H1 (cell line): Measurements from ENCODE around the gene ECEL1. TPM values are rescaled to one million over a fixed set of nuclear protein-coding genes. Genes with fewer than 3 reads are reported as not detected.

ENCODE experiments used
- CTCF ChIA-PET: fragments of 300-600 bp; sonication (Branson Sonifier 250); formaldehyde crosslinking; loops from one replicate; lab custom pipeline; 2021; ENCODE audit not compliant: partially characterized antibody; lab: Charles Lee
- POLR2A ChIA-PET: fragments of 300-600 bp; sonication (Branson Sonifier 250); formaldehyde crosslinking; loops from one replicate; lab custom pipeline; 2021; ENCODE audit warnings: inconsistent platforms; ENCODE audit not compliant: partially characterized antibody; lab: Charles Lee
- DNase-seq, 2 experiments: peaks; one replicate each; pipeline versions ENCODE4 v3.0.0 to v3.0.0-alpha.2; 2010 to 2022; ENCODE audit warnings: low spot score in 2 of 2, low read depth in 1 of 2, mixed read lengths in 1 of 2
- FAIRE-seq: peaks from 2 replicates; lab custom pipeline; 2011; peaks lifted over from hg19 to GRCh38; lab: Jason Lieb, UNC
- H2AFZ ChIP-seq: 2 replicates; pipeline ENCODE4 v1.8.1; 2012; ENCODE audit warnings: low read length, inconsistent platforms
- H2AK5ac ChIP-seq: 2 replicates; pipeline ENCODE4 v1.6.1; 2013; ENCODE audit warnings: low read depth, low read length
- H2BK120ac ChIP-seq: replicated peaks from 2 replicates; pipeline ENCODE3; 2013; ENCODE audit warnings: low read depth, low read length, inconsistent platforms
- H2BK12ac ChIP-seq: 2 replicates; pipeline ENCODE4 v1.6.1; 2013; ENCODE audit warnings: low read depth, low read length
- H2BK15ac ChIP-seq: 2 replicates; pipeline ENCODE4 v1.6.1; 2013; ENCODE audit warnings: low read length
- H2BK20ac ChIP-seq: 2 replicates; pipeline ENCODE4 v1.6.1; 2013; ENCODE audit warnings: low read length
- H2BK5ac ChIP-seq: 2 replicates; pipeline ENCODE4 v1.6.1; 2013; ENCODE audit warnings: low read depth, low read length
- H3K14ac ChIP-seq: 2 replicates; pipeline ENCODE4 v1.6.1; 2013; ENCODE audit warnings: inconsistent platforms; ENCODE audit not compliant: insufficient read length
- H3K18ac ChIP-seq: 2 replicates; pipeline ENCODE4 v1.6.1; 2013; ENCODE audit warnings: low read length; ENCODE audit errors: extremely low read depth
- H3K23ac ChIP-seq: 2 replicates; pipeline ENCODE4 v1.6.1; 2013; ENCODE audit warnings: inconsistent platforms; ENCODE audit not compliant: insufficient read length
- H3K23me2 ChIP-seq: 2 replicates; pipeline ENCODE4 v1.6.1; 2013; ENCODE audit warnings: low read depth, low read length
- H3K27ac ChIP-seq: 2 replicates; pipeline ENCODE4 v1.6.1; 2011; ENCODE audit warnings: low read depth, low read length, inconsistent platforms
- H3K27me3 ChIP-seq, 4 experiments: replicated peaks in 1 of 4; 1 replicate in 1 of 4; 2 replicates in 3 of 4; pipeline versions ENCODE4 v1.6.1 to v1.8.1; 2011 to 2013; ENCODE audit warnings: low read length in 3 of 4, mild to moderate bottlenecking in 3 of 4, inconsistent platforms in 2 of 4, mixed read lengths in 2 of 4, moderate library complexity in 1 of 4; ENCODE audit not compliant: control insufficient read depth in 3 of 4, insufficient read depth in 3 of 4; ENCODE audit errors: extremely low read depth in 1 of 4
- H3K36me3 ChIP-seq, 4 experiments: 2 replicates each; pipeline versions ENCODE4 v1.6.1 to v1.8.1; 2011 to 2013; ENCODE audit warnings: mild to moderate bottlenecking in 4 of 4, low read length in 3 of 4, moderate library complexity in 2 of 4, control low read depth in 1 of 4, inconsistent platforms in 1 of 4; ENCODE audit not compliant: insufficient read depth in 4 of 4, control insufficient read depth in 2 of 4
- H3K4ac ChIP-seq: replicated peaks from 2 replicates; pipeline ENCODE3; 2013; ENCODE audit warnings: low read length, low read depth, mixed read lengths, inconsistent platforms; ENCODE audit not compliant: insufficient read length
- H3K4me1 ChIP-seq, 4 experiments: replicated peaks in 1 of 4; 1 replicate in 1 of 4; 2 replicates in 3 of 4; pipeline versions ENCODE4 v1.6.1 to v1.8.1; 2011 to 2013; ENCODE audit warnings: low read length in 3 of 4, inconsistent platforms in 2 of 4, mixed read lengths in 1 of 4; ENCODE audit not compliant: insufficient read depth in 4 of 4, control insufficient read depth in 3 of 4
- H3K4me2 ChIP-seq, 2 experiments: 2 replicates each; pipeline versions ENCODE4 v1.6.1 to v1.8.1; 2011 to 2013; ENCODE audit warnings: low read depth in 2 of 2, low read length in 2 of 2, control low read depth in 1 of 2, inconsistent platforms in 1 of 2, mild to moderate bottlenecking in 1 of 2; ENCODE audit not compliant: insufficient read depth in 1 of 2
- H3K4me3 ChIP-seq, 4 experiments: fragments of 200-600, 300-600 bp in 1 of 4; sonication (generic), shearing (Covaris generic), sonication (Bioruptor Twin) in 1 of 4; 2 replicates each; pipeline versions ENCODE4 v1.5.1 to v1.8.1; 2011 to 2016; ENCODE audit warnings: low read length in 4 of 4, low read depth in 3 of 4, control low read depth in 2 of 4, inconsistent platforms in 2 of 4, mild to moderate bottlenecking in 2 of 4, mixed read lengths in 1 of 4, moderate library complexity in 1 of 4; ENCODE audit not compliant: insufficient read depth in 2 of 4; ENCODE audit errors: extremely low read depth in 1 of 4
- H3K56ac ChIP-seq: replicated peaks from 2 replicates; pipeline ENCODE3; 2013; ENCODE audit warnings: low read depth, mild to moderate bottlenecking, mixed read lengths, low read length, inconsistent platforms; ENCODE audit not compliant: insufficient read length
- H3K79me1 ChIP-seq: 2 replicates; pipeline ENCODE4 v1.6.1; 2013; ENCODE audit warnings: low read depth, low read length, control low read depth
- H3K79me2 ChIP-seq, 2 experiments: 2 replicates each; pipeline versions ENCODE4 v1.6.1 to v1.8.1; 2012 to 2013; ENCODE audit warnings: low read length in 2 of 2, mild to moderate bottlenecking in 2 of 2, inconsistent platforms in 1 of 2; ENCODE audit not compliant: insufficient read depth in 2 of 2, control insufficient read depth in 1 of 2
- H3K9ac ChIP-seq, 4 experiments: replicated peaks in 1 of 4; 1 replicate in 1 of 4; 2 replicates in 3 of 4; pipeline versions ENCODE4 v1.6.1 to v1.8.1; 2011 to 2013; ENCODE audit warnings: low read depth in 3 of 4, low read length in 3 of 4, control low read depth in 2 of 4, mild to moderate bottlenecking in 2 of 4, moderate library complexity in 2 of 4, inconsistent platforms in 1 of 4; ENCODE audit errors: extremely low read depth in 1 of 4
- H3K9me3 ChIP-seq, 2 experiments: 2 replicates each; pipeline versions ENCODE4 v1.6.1 to v1.8.1; 2012 to 2013; ENCODE audit warnings: mild to moderate bottlenecking in 2 of 2, moderate library complexity in 2 of 2, control low read depth in 1 of 2, inconsistent platforms in 1 of 2, low read depth in 1 of 2, low read length in 1 of 2, mixed read lengths in 1 of 2; ENCODE audit not compliant: insufficient read depth in 2 of 2
- H4K20me1 ChIP-seq, 2 experiments: replicated peaks in 1 of 2; 2 replicates each; pipeline versions ENCODE3 to v1.8.1; 2011 to 2013; ENCODE audit warnings: inconsistent platforms in 2 of 2, low read length in 2 of 2, mild to moderate bottlenecking in 1 of 2; ENCODE audit not compliant: insufficient read depth in 2 of 2, control insufficient read depth in 1 of 2
- H4K5ac ChIP-seq: 2 replicates; pipeline ENCODE4 v1.6.1; 2013; ENCODE audit warnings: low read length, low read depth, mixed read lengths, inconsistent platforms; ENCODE audit not compliant: insufficient read length
- H4K8ac ChIP-seq: 2 replicates; pipeline ENCODE4 v1.8.0; 2013; ENCODE audit warnings: mild to moderate bottlenecking, moderate library complexity, low read length, inconsistent platforms; ENCODE audit not compliant: insufficient read depth; ENCODE audit errors: extremely low read depth
- H4K91ac ChIP-seq: replicated peaks from 2 replicates; pipeline ENCODE3; 2013; ENCODE audit warnings: low read length, mixed read lengths, inconsistent platforms; ENCODE audit not compliant: insufficient read length
- BACH1 ChIP-seq: IDR thresholded peaks from 2 replicates; pipeline ENCODE4 v1.6.1; 2012; ENCODE audit warnings: low read length, improper control_type of control experiment
- CBX8 ChIP-seq: fragments of 300-800, 300-1000 bp; sonication (generic); IDR thresholded peaks from 2 replicates; pipeline ENCODE4 v1.7.1; 2016; ENCODE audit warnings: low read depth, low read length, borderline replicate concordance
- POLR2A ChIP-seq, 2 experiments: IDR thresholded peaks; 1 replicate in 1 of 2; 2 replicates in 1 of 2; pipeline ENCODE4 v1.6.1; 2011; ENCODE audit warnings: low read depth in 2 of 2, low read length in 2 of 2, mild to moderate bottlenecking in 2 of 2; ENCODE audit errors: control extremely low read depth in 1 of 2
- YY1 ChIP-seq: IDR thresholded peaks from 2 replicates; pipeline ENCODE4 v1.6.1; 2011; ENCODE audit warnings: low read depth, mild to moderate bottlenecking, low read length
- WGBS, 2 experiments: shearing (Covaris generic) in 1 of 2; methylation state at CpG; one replicate each; pipeline versions ENCODE4 v1.1.6 to v1.1.7; 2013 to 2015; ENCODE audit warnings: low lambda C conversion rate in 2 of 2, mixed read lengths in 2 of 2, inconsistent platforms in 1 of 2, low coverage in 1 of 2, missing lambda C conversion rate in 1 of 2; ENCODE audit not compliant: insufficient replicate concordance in 2 of 2, insufficient coverage in 1 of 2, insufficient read length in 1 of 2; ENCODE audit errors: extremely low coverage in 1 of 2, missing lambda C conversion rate in 1 of 2; 5-methylcytosine and 5-hydroxymethylcytosine counted together
- polyA plus RNA-seq, 7 experiments: library from polyadenylated mRNA; depleted of rRNA in 3 of 7; stranded (reverse) in 5 of 7; unstranded in 2 of 7; fragments of >200 nt in 5 of 7; fragments of 200-250 nt in 2 of 7; gene quantifications; 1 replicate in 5 of 7; 2 replicates in 1 of 7; 4 replicates in 1 of 7; pipeline versions ENCODE4 v1.2.1 to v1.2.3, GENCODE V29; 2011 to 2013; ENCODE audit warnings: missing spikeins in 2 of 7, mixed read lengths in 2 of 7
- total RNA-seq: library from RNA; stranded (reverse); fragmentation: NEBNext Ultra II Directional; extraction: Animal tissue kit (Norgen Biotek cat#: 25700); gene quantifications from 2 replicates; pipeline ENCODE4 v1.2.1, GENCODE V29; 2021
- TF ChIP-seq, protein P1 (sequence below): IDR thresholded peaks from 2 replicates; pipeline ENCODE4 v1.6.1; 2012; ENCODE audit warnings: inconsistent platforms

The ECEL1 gene
- total and polyA plus RNA-seq, 2 of the 8 experiments (the other 6 are each of a cell fraction or from before 2014, with no cell fraction given) = 7.7 to 20.2 TPM

DNA sequence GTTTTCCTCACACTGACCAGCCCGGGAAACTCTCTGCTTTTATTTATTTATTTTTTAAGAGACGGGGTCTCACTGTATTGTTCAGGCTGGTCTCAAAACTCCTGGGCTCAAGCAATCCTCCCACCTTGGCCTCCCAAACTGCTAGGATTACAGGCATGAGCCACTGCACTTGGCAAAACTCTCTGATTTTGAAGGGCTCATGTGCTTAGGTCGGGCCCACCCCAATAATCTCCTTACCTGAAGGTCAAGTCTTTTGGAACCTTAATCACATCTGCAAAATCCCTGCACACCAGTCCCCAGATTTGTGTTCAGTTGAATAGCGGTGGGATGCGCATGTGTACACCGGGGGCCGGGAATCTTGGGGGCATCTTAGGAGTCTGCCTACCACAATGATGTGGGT, 7.7 kb upstream of the ECEL1 start:
- Histone ChIP-seq H3K56ac (no peak overlapping the region), H2AFZ (no peak overlapping the region), H3K79me1 (no peaks in the 10 kb centered on the region), H3K23me2 (no peaks in the 10 kb centered on the region; the same call in 1 of the 2 replicates), H3K14ac (no peak overlapping the region), H4K5ac (no peak overlapping the region), H2BK5ac (no peak overlapping the region), H2BK12ac (no peak overlapping the region), H2BK15ac (no peak overlapping the region), H3K27me3 (peaks cover 0 to 4% (median 0%) of the 10 kb centered on the region in 4 experiments; a peak in 3 of 7 replicates), H3K23ac (no peak overlapping the region), H2BK120ac (no peak overlapping the region), H2BK20ac (no peak overlapping the region), H3K36me3 (no peaks in the 10 kb centered on the region), H3K18ac (no peak overlapping the region), H3K79me2 (no peaks in the 10 kb centered on the region), H3K27ac (no peak overlapping the region), H3K4me1 (peaks cover 0 to 17% (median 3%) of the 10 kb centered on the region in 4 experiments; a peak in 5 of 7 replicates), H4K20me1 (no peaks in the 10 kb centered on the region), H3K9ac (no peak overlapping the region), H3K4me2 (no peak overlapping the region), H2AK5ac (no peak overlapping the region), H4K91ac (no peak overlapping the region), H3K4me3 (no peak overlapping the region), H4K8ac (no peak overlapping the region), H3K4ac (no peak overlapping the region), H3K9me3 (no peaks in the 10 kb centered on the region)
- ChIA-PET CTCF (interaction anchor here (0.7 to 3.0 kb wide), 9 partner anchors 17 to 128 kb away, joined by 3 to 10 read pairs (median 4); no protein-coding TSS in a partner anchor), POLR2A (no interaction called here)
- DNase-seq (no peak), FAIRE-seq (no peak)
- WGBS, 2 experiments = 95% methylated on average over 7 of the region's 7 CpGs; no CpG with 5 or more reads in 1 of the 2 experiments
- TF ChIP-seq BACH1 (no peak), POLR2A (IDR thresholded peaks at IDR 0.05; ENCODE audit: control extremely low read depth in 1 of 2, low read depth in 2 of 2, low read length in 2 of 2) (no peak), CBX8 (no peak), YY1 (no peak)
- TF ChIP-seq, protein P1, sequence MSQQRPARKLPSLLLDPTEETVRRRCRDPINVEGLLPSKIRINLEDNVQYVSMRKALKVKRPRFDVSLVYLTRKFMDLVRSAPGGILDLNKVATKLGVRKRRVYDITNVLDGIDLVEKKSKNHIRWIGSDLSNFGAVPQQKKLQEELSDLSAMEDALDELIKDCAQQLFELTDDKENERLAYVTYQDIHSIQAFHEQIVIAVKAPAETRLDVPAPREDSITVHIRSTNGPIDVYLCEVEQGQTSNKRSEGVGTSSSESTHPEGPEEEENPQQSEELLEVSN = no peak
